Memory B cell (primary cell): ENCODE results near the gene PPP3R1.

Experiments
- ATAC-seq: fragments of 150-1000 bp; cut with Tn5 transposase; 2 replicates; pipeline ENCODE4 v1.10.0; 2021; ENCODE audit warnings: low read depth, mild to moderate bottlenecking, moderate library complexity
- DNase-seq, 2 donors: peaks; one replicate each; pipeline ENCODE4 v3.0.0; 2022; ENCODE audit warnings: low spot score in 2 of 2
- H3K27ac Mint-ChIP-seq: one replicate; pipeline ENCODE4 v1.8.0; 2022; ENCODE audit warnings: mild to moderate bottlenecking, moderate library complexity, mixed read lengths
- H3K27me3 Mint-ChIP-seq: one replicate; pipeline ENCODE4 v1.8.0; 2022; ENCODE audit warnings: mixed read lengths
- H3K36me3 Mint-ChIP-seq: one replicate; pipeline ENCODE4 v1.8.0; 2022; ENCODE audit warnings: mild to moderate bottlenecking, mixed read lengths
- H3K4me1 Mint-ChIP-seq: one replicate; pipeline ENCODE4 v1.8.0; 2022; ENCODE audit warnings: mixed read lengths
- H3K4me3 Mint-ChIP-seq: one replicate; pipeline ENCODE4 v1.8.0; 2022; ENCODE audit warnings: mild to moderate bottlenecking, moderate library complexity, mixed read lengths
- H3K9me3 Mint-ChIP-seq: one replicate; pipeline ENCODE4 v1.8.0; 2022; ENCODE audit warnings: mixed read lengths

The PPP3R1 gene

DNA sequence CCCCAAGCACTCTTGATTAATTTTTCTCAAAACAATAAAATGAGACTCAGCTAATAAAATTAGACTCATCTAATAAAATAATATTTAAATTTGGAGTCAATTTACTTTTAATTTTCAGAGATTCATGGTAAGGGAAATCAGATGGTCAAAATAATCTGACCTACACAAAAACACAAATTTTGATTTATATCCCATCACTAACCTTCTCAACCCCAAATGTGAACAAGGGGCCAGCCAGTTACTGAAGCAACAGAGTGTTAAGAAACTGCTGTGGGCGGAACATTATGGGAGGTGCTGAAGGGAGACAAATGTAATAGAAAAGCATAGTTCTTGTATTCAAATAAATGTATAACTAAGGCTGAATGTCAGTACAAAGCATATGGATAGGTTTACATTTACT lies 28.5 kb upstream of the PPP3R1 start:
- H3K9me3 Mint-ChIP-seq = no peaks in the 10 kb centered on the region
- H3K27me3 Mint-ChIP-seq = peaks cover 3% of the 10 kb centered on the region
- no peak overlapping the region for H3K27ac Mint-ChIP-seq
- no peak overlapping the region for H3K4me3 Mint-ChIP-seq
- peaks cover 3% of the 10 kb centered on the region for H3K4me1 Mint-ChIP-seq
- ATAC-seq = no peak
- H3K36me3 Mint-ChIP-seq = no peaks in the 10 kb centered on the region
- DNase-seq = no peak

DNA sequence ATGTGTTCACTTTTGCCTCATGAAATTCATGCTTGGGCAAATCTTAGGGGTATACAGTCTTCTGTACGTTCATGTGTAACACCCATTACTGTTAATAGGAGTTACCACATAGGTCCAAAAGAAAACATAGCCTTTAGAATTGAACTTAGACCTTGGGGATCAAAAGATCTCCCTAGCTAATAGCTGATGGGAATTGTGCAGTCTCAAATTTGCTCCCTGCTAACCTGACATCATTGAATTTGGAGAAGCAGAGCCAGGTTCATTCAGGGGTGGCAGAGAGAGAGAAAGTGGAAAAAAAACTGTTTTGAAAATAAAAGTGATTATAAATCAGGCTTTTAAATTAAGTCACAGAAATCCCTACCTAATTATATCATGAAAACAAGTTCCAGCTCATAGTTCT lies 28.0 kb upstream of the PPP3R1 start:
- Mint-ChIP-seq H3K4me1 (peaks cover 3% of the 10 kb centered on the region), H3K9me3 (no peaks in the 10 kb centered on the region), H3K27ac (no peak overlapping the region), H3K36me3 (no peaks in the 10 kb centered on the region), H3K4me3 (no peak overlapping the region), H3K27me3 (peaks cover 3% of the 10 kb centered on the region)
- no peak for DNase-seq
- no peak for ATAC-seq

DNA sequence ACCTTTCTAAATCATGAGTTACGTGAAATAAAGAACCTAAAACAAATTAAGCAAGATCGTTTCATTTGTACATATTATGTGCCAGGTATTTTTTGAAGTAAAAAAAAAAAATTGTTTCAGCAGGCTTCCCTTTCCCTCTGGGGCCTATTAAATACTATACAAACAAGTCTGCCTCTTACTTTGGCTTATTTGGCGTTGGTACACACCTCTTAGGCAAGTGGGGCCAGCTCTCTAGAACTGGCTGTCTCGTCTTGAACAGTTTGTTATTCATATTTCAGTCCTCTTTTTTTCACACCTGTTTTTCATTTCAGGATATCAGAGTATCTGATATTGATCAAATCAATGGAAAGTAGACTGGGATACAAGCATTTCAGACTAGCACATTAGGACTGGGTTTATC lies 27.4 kb upstream of the PPP3R1 start:
- H3K36me3 Mint-ChIP-seq = no peaks in the 10 kb centered on the region
- no peak overlapping the region for H3K27ac Mint-ChIP-seq
- H3K9me3 Mint-ChIP-seq = no peaks in the 10 kb centered on the region
- peaks cover 3% of the 10 kb centered on the region for H3K4me1 Mint-ChIP-seq
- ATAC-seq = no peak
- no peak overlapping the region for H3K4me3 Mint-ChIP-seq
- H3K27me3 Mint-ChIP-seq = peaks cover 3% of the 10 kb centered on the region
- no peak for DNase-seq

DNA sequence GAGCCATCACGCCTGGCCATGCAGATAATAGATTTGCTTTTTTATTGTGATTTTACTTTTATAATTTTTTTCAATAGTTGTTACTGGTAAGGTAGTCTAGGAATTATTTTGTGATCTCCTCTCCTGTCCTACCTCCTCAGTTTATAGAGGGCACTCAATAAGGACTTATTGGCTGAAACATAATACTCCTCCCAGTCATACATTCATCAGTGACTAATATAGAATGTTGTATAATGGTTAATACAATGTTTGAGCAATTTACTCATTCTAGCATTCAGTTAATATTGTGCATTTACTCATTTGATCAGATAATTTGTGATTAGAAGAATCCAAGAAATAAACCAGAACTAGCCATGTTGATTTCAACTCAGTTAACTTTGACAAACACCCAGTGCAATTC lies 25.8 kb upstream of the PPP3R1 start:
- H3K27me3 Mint-ChIP-seq = peaks cover 1% of the 10 kb centered on the region
- H3K4me3 Mint-ChIP-seq = no peak overlapping the region
- no peak for DNase-seq
- H3K9me3 Mint-ChIP-seq = no peaks in the 10 kb centered on the region
- H3K4me1 Mint-ChIP-seq = peaks cover 3% of the 10 kb centered on the region
- no peaks in the 10 kb centered on the region for H3K36me3 Mint-ChIP-seq
- no peak overlapping the region for H3K27ac Mint-ChIP-seq
- no peak for ATAC-seq

DNA sequence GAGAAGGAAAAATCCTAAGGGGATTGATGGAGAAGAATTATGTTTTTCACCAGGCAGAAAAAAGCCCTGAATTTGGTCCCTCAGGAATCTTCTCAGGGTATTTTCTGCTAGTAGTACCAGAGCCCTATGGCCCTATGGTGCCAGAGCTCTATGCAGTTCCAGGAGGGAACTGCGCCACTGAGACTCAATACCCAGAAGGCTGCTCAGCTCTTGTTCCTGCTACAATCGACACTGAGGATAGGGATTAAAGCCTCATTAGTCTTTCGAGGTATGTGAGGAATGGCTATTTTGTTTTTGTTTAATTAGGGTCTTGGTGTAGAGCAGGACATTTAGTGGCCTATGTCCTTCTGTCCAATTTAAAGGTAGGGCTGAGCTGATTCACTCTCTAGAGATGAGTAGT lies 21.7 kb upstream of the PPP3R1 start:
- Mint-ChIP-seq H3K36me3 (no peaks in the 10 kb centered on the region), H3K9me3 (no peaks in the 10 kb centered on the region), H3K4me3 (no peak overlapping the region), H3K27me3 (peaks cover 1% of the 10 kb centered on the region), H3K4me1 (no peaks in the 10 kb centered on the region), H3K27ac (no peak overlapping the region)
- DNase-seq = no peak
- no peak for ATAC-seq

DNA sequence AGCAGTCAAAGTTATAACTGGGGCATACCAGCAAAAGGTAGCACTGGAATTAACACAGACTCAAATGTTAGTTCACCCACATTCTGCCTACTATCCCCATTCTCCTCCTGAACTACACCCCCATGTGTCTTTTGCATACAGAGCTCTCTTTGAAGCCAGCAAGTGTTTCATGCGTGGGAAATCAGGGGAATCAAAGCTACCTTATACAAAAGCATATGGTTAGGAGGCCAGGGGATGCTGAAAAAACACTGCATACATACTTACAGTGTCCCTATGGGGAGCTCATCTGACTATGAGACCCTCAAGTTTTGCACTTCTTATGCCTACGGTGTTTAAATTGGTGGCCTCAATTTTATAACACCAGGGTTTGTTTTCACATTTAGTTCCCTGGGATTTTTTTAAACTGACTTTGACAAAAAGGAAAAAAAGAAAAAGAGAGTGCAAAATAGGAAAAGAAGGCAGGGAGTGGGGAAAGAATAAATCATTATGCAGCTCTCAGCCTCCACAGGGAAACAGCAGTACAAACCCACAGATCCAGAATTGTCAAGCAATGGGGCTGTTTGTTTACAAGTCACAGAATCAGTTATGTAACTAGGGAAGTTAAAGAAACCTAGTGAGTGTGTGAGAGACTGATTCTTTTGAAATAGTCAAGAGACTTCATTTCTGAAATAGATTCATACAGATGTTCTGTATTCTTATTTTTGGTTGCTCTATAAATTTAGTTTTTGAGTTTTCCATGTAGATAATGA lies 20.1 kb upstream of the PPP3R1 start:
- ATAC-seq (peak; percentile 31), DNase-seq (no peak)
- Mint-ChIP-seq H3K27me3 (no peaks in the 10 kb centered on the region), H3K4me3 (no peak overlapping the region), H3K9me3 (no peaks in the 10 kb centered on the region), H3K27ac (no peak overlapping the region), H3K36me3 (no peaks in the 10 kb centered on the region), H3K4me1 (peaks cover 3% of the 10 kb centered on the region)

DNA sequence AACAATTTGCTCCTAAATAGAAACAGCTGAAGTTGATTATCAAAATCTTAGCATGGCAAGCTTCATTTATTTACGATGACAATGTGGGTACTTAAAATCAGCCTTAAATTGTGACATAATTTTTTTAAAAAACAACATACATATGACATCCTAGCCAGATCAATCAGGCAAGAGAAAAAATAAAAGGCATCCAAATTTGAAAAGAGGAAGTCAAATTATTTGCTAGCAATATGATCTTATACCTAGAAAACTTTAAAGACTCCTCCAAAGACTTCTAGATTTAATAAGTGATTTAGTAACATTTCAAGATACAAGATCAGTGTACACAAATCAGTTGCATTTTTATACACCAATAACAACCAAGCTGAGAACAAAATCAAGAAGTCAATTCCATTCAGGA lies 14.3 kb upstream of the PPP3R1 start:
- no peak overlapping the region for H3K4me3 Mint-ChIP-seq
- H3K4me1 Mint-ChIP-seq = peaks cover 3% of the 10 kb centered on the region
- H3K27me3 Mint-ChIP-seq = peaks cover 2% of the 10 kb centered on the region

DNA sequence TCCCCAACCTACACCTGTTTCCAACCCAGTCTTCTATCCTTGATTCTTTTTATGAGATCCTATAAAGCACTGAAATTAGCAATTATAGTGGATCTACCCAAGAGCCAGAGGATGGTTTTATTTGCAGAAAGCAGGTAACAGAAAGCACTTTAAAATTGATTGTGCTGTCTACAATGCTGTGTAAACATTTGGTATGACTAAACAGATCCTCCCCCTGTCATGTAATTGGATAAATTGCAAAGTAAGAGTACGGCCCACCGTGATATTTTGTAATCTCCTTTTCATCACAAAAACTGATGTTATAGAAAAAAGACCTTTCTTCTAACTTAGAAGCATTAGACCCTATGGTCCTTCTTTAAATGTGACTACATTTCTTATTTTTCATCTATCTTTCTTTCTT lies 11.3 kb upstream of the PPP3R1 start:
- Mint-ChIP-seq H3K36me3 (peaks cover 2% of the 10 kb centered on the region), H3K4me1 (peaks cover 3% of the 10 kb centered on the region), H3K27me3 (peaks cover 2% of the 10 kb centered on the region), H3K27ac (no peak overlapping the region), H3K4me3 (no peak overlapping the region), H3K9me3 (no peaks in the 10 kb centered on the region)
- ATAC-seq = no peak
- no peak for DNase-seq

More for the DNA sequence above, 14.3 kb upstream of the PPP3R1 start:
- Mint-ChIP-seq H3K9me3 (no peaks in the 10 kb centered on the region), H3K27ac (no peak overlapping the region), H3K36me3 (peaks cover 2% of the 10 kb centered on the region)
- DNase-seq (no peak), ATAC-seq (no peak)

DNA sequence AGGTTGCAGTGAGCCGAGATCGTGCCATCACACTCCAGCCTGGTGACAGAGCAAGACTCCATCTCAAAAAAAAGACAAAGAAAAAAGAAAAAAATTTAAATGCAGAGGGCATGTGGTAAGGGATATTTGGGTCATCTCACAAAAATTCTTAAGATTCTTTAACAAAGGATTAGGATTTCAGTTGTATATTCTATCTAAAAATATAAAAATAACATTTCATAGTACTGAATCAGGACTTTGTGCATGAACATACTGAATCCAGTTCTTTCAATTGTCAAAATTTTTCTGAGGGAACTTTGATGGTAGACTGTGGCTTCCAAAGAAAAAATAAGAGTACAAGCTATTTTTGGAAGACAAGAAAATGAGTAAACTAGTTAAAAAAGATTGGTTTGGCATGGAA lies 6.5 kb upstream of the PPP3R1 start:
- Mint-ChIP-seq H3K4me3 (no peak overlapping the region), H3K4me1 (peaks cover 4% of the 10 kb centered on the region), H3K9me3 (no peaks in the 10 kb centered on the region), H3K36me3 (no peaks in the 10 kb centered on the region), H3K27ac (no peak overlapping the region), H3K27me3 (no peaks in the 10 kb centered on the region)
- ATAC-seq (no peak), DNase-seq (no peak)

DNA sequence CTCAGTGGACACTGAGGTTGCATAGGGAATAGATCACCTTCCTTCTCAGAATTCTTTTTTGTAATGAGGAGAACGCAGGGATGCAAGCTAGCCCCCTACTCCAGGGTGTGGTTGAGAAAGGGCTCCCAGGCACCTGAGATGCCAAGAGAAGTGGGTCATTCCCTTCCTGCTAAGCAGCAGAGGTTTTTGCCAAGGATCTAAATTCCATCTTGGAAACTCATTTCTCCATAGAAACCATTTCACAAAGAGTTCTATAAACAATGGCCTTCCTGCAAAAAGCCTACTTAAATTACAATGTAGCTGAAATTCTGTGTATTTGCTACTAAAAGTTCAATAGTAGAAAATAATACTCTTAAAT lies 3.7 kb upstream of the PPP3R1 start:
- H3K9me3 Mint-ChIP-seq = no peaks in the 10 kb centered on the region
- H3K4me3 Mint-ChIP-seq = no peak overlapping the region
- H3K36me3 Mint-ChIP-seq = peaks cover 4% of the 10 kb centered on the region
- no peak overlapping the region for H3K27ac Mint-ChIP-seq
- peaks cover 15% of the 10 kb centered on the region for H3K4me1 Mint-ChIP-seq
- no peak for DNase-seq
- ATAC-seq = no peak
- H3K27me3 Mint-ChIP-seq = no peaks in the 10 kb centered on the region

DNA sequence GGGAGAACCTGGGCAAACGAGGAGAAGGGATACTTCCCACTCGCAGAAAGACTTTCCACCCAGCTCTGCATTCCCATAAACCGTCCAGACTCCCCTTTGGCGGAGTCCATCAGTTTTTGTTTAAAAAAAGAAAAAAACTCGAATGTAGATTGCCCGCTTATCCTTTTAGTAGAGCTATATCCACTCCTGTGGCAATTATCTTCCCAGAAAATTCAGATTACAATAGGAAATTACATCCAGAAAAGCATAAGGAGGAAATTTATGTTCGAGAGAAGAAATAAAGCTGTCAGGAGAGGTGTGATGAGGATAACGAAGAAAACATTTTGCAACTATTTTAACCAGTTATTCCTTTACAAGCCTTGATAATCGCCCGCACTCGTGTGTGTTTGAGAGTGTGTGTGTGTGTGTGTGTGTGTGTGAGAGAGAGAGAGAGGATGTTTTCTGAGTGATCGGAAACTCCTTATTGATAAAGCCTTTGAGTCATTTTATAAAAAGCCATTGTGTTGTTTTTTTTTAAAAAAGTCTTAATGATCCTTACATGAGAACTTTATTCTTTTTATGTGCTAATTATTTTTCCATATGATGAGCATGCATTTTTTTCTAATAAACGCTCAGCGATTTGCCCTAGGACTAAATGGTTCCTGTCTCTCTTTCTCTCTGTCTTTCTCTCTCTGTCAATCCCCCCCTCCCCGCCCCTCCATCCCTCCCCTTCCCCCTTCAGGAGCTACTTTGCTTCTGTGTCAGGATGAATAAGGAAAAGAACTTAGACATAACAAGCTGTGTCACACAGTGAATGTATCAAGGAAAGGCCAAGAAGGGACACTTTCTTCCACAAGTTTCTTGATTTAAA lies 1.1 kb upstream of the PPP3R1 start:
- H3K27ac Mint-ChIP-seq = peak overlapping the region; percentile 93
- peaks cover 5% of the 10 kb centered on the region for H3K36me3 Mint-ChIP-seq
- DNase-seq = peak in 1 of 2 donors; percentile 20

DNA sequence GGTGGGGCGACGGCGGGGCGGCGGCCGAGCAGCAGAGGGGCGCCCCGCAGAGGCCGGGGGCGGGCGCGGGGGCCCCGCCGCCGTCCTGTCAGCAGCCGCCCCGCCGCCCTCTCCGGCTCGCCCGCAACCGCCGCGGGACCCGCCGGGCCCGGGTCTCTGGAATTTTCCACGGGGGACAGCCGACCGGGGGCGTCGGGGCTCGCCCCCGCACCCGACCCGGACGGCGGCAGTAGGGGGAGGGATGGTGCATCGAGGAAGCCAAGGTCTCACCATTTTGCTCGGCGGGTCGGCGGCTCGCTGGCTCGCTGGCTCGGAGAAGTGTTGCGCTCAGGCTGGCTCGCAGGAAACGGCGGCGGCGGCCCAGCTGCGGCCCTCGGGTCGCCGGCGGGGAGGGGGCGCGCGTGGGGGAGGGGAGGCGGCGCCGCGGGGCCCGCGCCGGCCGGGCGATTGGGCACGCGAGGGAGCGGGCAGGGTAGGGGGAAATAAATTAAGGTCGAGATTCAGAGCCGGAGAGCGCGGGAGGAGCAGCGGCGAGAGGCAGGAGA lies 405 bp downstream of the PPP3R1 start:
- no peaks in the 10 kb centered on the region for H3K27me3 Mint-ChIP-seq
- peak overlapping the region; percentile 97 for H3K4me3 Mint-ChIP-seq
- ATAC-seq = no peak
- peak overlapping the region; percentile 93 for H3K27ac Mint-ChIP-seq
- peaks cover 5% of the 10 kb centered on the region for H3K36me3 Mint-ChIP-seq
- peak in 1 of 2 donors; percentile 21 for DNase-seq
- H3K4me1 Mint-ChIP-seq = peaks cover 23% of the 10 kb centered on the region
- H3K9me3 Mint-ChIP-seq = no peaks in the 10 kb centered on the region

More for the DNA sequence above, 1.1 kb upstream of the PPP3R1 start:
- peak overlapping the region; percentile 97 for H3K4me3 Mint-ChIP-seq
- no peak for ATAC-seq
- no peaks in the 10 kb centered on the region for H3K27me3 Mint-ChIP-seq
- no peaks in the 10 kb centered on the region for H3K9me3 Mint-ChIP-seq
- H3K4me1 Mint-ChIP-seq = peaks cover 23% of the 10 kb centered on the region

DNA sequence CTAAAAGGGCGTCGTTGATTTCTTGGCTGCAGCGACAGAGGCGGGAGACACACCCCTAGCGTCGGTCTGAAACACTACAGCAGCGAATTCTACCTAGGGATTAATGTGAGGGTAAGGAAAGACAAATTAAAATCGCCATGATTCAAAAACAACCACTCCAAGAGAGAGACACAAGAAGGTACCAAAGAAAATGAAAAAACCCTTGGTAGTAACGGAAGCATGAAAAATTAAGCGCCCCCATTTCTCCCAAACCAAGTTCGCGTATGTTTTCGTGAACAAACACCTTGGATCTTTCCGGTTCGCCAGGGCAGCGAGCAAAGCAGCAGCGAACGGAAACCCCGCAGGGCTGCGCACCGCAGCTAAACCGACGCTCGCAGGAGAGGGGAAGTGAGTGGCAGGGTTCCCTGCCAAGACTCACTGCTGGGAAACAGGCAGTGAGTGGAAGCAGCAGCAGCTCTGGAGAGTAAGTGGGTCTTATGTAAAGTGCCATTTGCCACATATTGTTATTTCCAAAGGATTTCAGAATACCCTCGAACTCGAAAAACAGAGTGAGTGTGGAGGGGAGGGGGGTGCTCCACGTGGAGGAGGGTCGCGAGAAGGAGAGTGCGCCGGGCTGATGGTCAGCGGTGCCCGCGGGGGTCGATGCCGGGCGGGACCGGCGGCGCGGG lies 1.0 kb downstream of the PPP3R1 start:
- DNase-seq (peak; percentile 65 to 78), ATAC-seq (peak; percentile 61)
- peaks cover 5% of the 10 kb centered on the region for H3K36me3 Mint-ChIP-seq

DNA sequence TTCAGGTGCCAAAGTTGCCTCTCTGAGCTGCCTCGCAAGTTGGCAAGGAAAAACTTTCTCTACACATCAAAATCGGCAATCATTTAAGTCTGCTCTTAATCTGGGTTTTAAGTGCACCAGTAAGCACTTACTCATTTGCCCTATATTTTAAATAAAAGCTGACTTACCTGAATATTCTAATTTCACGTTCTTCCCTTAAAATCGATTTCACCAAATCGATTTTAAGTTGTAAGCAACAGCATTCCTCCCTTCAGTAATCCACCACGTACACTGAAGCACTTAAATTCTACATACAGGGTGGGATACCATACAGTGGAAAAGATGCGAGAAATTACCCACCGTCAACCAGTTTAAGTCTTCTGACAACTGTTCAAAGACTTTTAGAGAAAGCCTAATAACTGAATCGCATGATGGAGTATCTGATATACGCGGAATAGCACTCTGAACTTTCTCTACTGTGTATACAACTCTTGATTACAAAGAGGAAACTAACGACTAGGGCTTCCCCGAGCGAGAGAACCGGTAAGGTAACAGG lies 1.6 kb downstream of the PPP3R1 start:
- H3K4me3 Mint-ChIP-seq = peak overlapping the region; percentile 93
- DNase-seq = no peak
- peaks cover 5% of the 10 kb centered on the region for H3K36me3 Mint-ChIP-seq
- no peak for ATAC-seq
- no peaks in the 10 kb centered on the region for H3K9me3 Mint-ChIP-seq
- H3K27me3 Mint-ChIP-seq = no peaks in the 10 kb centered on the region
- H3K27ac Mint-ChIP-seq = peak overlapping the region; percentile 93
- H3K4me1 Mint-ChIP-seq = peaks cover 23% of the 10 kb centered on the region

More for the DNA sequence above, 1.0 kb downstream of the PPP3R1 start:
- Mint-ChIP-seq H3K27ac (peak overlapping the region; percentile 93), H3K4me3 (peak overlapping the region; percentile 93), H3K4me1 (peaks cover 23% of the 10 kb centered on the region), H3K27me3 (no peaks in the 10 kb centered on the region), H3K9me3 (no peaks in the 10 kb centered on the region)
